SK-N-SH treated with all-trans-retinoic acid at 6 μM for 48 hours (cell line): ENCODE results near the gene UBE3C.

Source experiments
- ATAC-seq: fragments of 200-7000 bp; cut with Tn5 transposase; 3 replicates; pipeline ENCODE4 v1.9.1; 2020; ENCODE audit warnings: mild to moderate bottlenecking, moderate library complexity
- ARNTL ChIP-seq: fragments of 450-650 bp; formaldehyde crosslinking; IDR thresholded peaks from 2 replicates; pipeline ENCODE4 v1.5.0; 2020; ENCODE audit warnings: low read depth, mild to moderate bottlenecking, moderate library complexity, borderline replicate concordance
- BACH2 ChIP-seq: fragments of 250-450 bp; sonication (Bioruptor Pico); IDR thresholded peaks from 2 replicates; pipeline ENCODE4 v1.9.0; 2021; ENCODE audit warnings: mild to moderate bottlenecking, borderline replicate concordance
- CREB5 ChIP-seq: fragments of 250-450 bp; sonication (Bioruptor Pico); IDR thresholded peaks from 2 replicates; pipeline ENCODE4 v1.5.1; 2020; ENCODE audit warnings: low read depth, mild to moderate bottlenecking, moderate library complexity
- CSDC2 ChIP-seq: fragments of 250-450 bp; sonication (Bioruptor Pico); IDR thresholded peaks from 2 replicates; pipeline ENCODE4 v1.5.0; 2020; ENCODE audit warnings: mild to moderate bottlenecking, moderate library complexity
- CSRNP3 ChIP-seq: fragments of 250-450 bp; sonication (Bioruptor Pico); IDR thresholded peaks from 2 replicates; pipeline ENCODE4 v1.5.1; 2021; ENCODE audit warnings: mild to moderate bottlenecking, moderate library complexity
- ISL1 ChIP-seq: fragments of 250-450 bp; sonication (Bioruptor Pico); IDR thresholded peaks from 2 replicates; pipeline ENCODE4 v2.1.2; 2022; ENCODE audit warnings: mild to moderate bottlenecking, moderate library complexity
- OSR1 ChIP-seq: fragments of 250-450 bp; sonication (Bioruptor Pico); IDR thresholded peaks from 2 replicates; pipeline ENCODE4 v1.8.0; 2022; ENCODE audit warnings: moderate library complexity, mild to moderate bottlenecking, inconsistent platforms
- PATZ1 ChIP-seq: fragments of 250-450 bp; sonication (Bioruptor Pico); IDR thresholded peaks from 2 replicates; pipeline ENCODE4 v1.8.0; 2020; ENCODE audit warnings: mild to moderate bottlenecking, moderate library complexity, borderline replicate concordance
- POU6F1 ChIP-seq: fragments of 250-450 bp; sonication (Bioruptor Pico); IDR thresholded peaks from 2 replicates; pipeline ENCODE4 v1.8.0; 2021; ENCODE audit warnings: low read depth, mild to moderate bottlenecking, moderate library complexity, borderline replicate concordance
- PPARA ChIP-seq: fragments of 250-450 bp; sonication (Bioruptor Pico); IDR thresholded peaks from 2 replicates; pipeline ENCODE4 v1.5.0; 2020; ENCODE audit warnings: mild to moderate bottlenecking, borderline replicate concordance
- RARB ChIP-seq: fragments of 250-450 bp; sonication (Bioruptor Pico); IDR thresholded peaks from 2 replicates; pipeline ENCODE4 v1.8.0; 2021; ENCODE audit warnings: mild to moderate bottlenecking, moderate library complexity
- SNAI2 ChIP-seq: fragments of 250-450 bp; sonication (Bioruptor Pico); IDR thresholded peaks from 2 replicates; pipeline ENCODE4 v1.5.0; 2020; ENCODE audit warnings: mild to moderate bottlenecking, moderate library complexity
- TCF4 ChIP-seq: fragments of 250-450 bp; sonication (Bioruptor Pico); IDR thresholded peaks from 2 replicates; pipeline ENCODE4 v1.8.0; 2021; ENCODE audit warnings: mild to moderate bottlenecking, moderate library complexity, borderline replicate concordance
- TOX ChIP-seq: fragments of 250-450 bp; sonication (Bioruptor Pico); IDR thresholded peaks from 2 replicates; pipeline ENCODE4 v1.8.0; 2021; ENCODE audit warnings: mild to moderate bottlenecking, moderate library complexity, borderline replicate concordance
- TSHZ2 ChIP-seq: fragments of 250-450 bp; sonication (Bioruptor Pico); IDR thresholded peaks from 2 replicates; pipeline ENCODE4 v1.5.0; 2020; ENCODE audit warnings: mild to moderate bottlenecking, moderate library complexity
- ZC3H10 ChIP-seq: fragments of 250-450 bp; sonication (Bioruptor Pico); IDR thresholded peaks from 2 replicates; pipeline ENCODE4 v1.5.1; 2021; ENCODE audit warnings: mild to moderate bottlenecking, moderate library complexity
- ZFP3 ChIP-seq: fragments of 250-450 bp; sonication (Bioruptor Pico); IDR thresholded peaks from 2 replicates; pipeline ENCODE4 v1.5.0; 2020; ENCODE audit warnings: mild to moderate bottlenecking, moderate library complexity
- ZFP30 ChIP-seq: fragments of 450-650 bp; formaldehyde crosslinking; IDR thresholded peaks from 2 replicates; pipeline ENCODE4 v1.5.0; 2022; ENCODE audit warnings: mild to moderate bottlenecking, moderate library complexity
- ZNF565 ChIP-seq: fragments of 450-650 bp; formaldehyde crosslinking; conservative IDR thresholded peaks from 2 replicates; pipeline ENCODE4 v1.5.0; 2020; ENCODE audit warnings: low read depth, mild to moderate bottlenecking, moderate library complexity
- ZNF70 ChIP-seq: fragments of 450-650 bp; formaldehyde crosslinking; IDR thresholded peaks from 2 replicates; pipeline ENCODE4 v1.5.0; 2020; ENCODE audit warnings: mild to moderate bottlenecking, moderate library complexity
- ZNF8 ChIP-seq: fragments of 450-650 bp; formaldehyde crosslinking; IDR thresholded peaks from 2 replicates; pipeline ENCODE4 v1.5.0; 2020; ENCODE audit warnings: mild to moderate bottlenecking, moderate library complexity

The UBE3C gene

GRCh38 chr7:157267516-157267915 lies 128.8 kb downstream of the UBE3C start:
- ATAC-seq = no peak
- TF ChIP-seq ZNF565 (CRISPR knock-in tag) (no peak), PPARA (CRISPR knock-in tag) (no peak), ISL1 (CRISPR knock-in tag) (no peak), BACH2 (no peak), CSDC2 (CRISPR knock-in tag) (no peak), PATZ1 (no peak), OSR1 (CRISPR knock-in tag) (no peak), ZNF8 (no peak), CSRNP3 (no peak), SNAI2 (CRISPR knock-in tag) (no peak), POU6F1 (no peak), RARB (CRISPR knock-in tag) (no peak), TSHZ2 (CRISPR knock-in tag) (no peak), CREB5 (CRISPR knock-in tag) (no peak)

GRCh38 chr7:157267956-157268355 lies 129.2 kb downstream of the UBE3C start:
- ATAC-seq = no peak

More at GRCh38 chr7:157267956-157268355, 129.2 kb downstream of the UBE3C start:
- TF ChIP-seq ZFP3 (CRISPR knock-in tag) (no peak), CSDC2 (CRISPR knock-in tag) (no peak), ZNF565 (CRISPR knock-in tag) (no peak), BACH2 (no peak), POU6F1 (no peak), TCF4 (CRISPR knock-in tag) (no peak), OSR1 (CRISPR knock-in tag) (no peak), ZC3H10 (CRISPR knock-in tag) (no peak), ZNF70 (CRISPR knock-in tag) (no peak), PATZ1 (no peak), TOX (CRISPR knock-in tag) (no peak), ARNTL (no peak), PPARA (CRISPR knock-in tag) (no peak), ZFP30 (CRISPR knock-in tag) (no peak), RARB (CRISPR knock-in tag) (no peak), CSRNP3 (no peak), ISL1 (CRISPR knock-in tag) (no peak), ZNF8 (no peak), TSHZ2 (CRISPR knock-in tag) (no peak), SNAI2 (CRISPR knock-in tag) (no peak)
